Stimulated activated CD8-positive, alpha-beta memory T cell treated with anti-CD3 and anti-CD28 coated beads, Interleukin-2, amount 100 ng/mL, for 48 hours (primary cell): ENCODE data around the gene EPC2.
"Not testable (repeated sequence)": the region's sequence is repeated elsewhere in the genome, so short reads cannot be mapped to it uniquely, and the experiment has no call there.

Experiments used
- DNase-seq, 2 donors: peaks; one replicate each; pipeline ENCODE4 v3.0.0-alpha.2; 2020; ENCODE audit warnings: low read depth in 2 of 2

The EPC2 gene

DNA sequence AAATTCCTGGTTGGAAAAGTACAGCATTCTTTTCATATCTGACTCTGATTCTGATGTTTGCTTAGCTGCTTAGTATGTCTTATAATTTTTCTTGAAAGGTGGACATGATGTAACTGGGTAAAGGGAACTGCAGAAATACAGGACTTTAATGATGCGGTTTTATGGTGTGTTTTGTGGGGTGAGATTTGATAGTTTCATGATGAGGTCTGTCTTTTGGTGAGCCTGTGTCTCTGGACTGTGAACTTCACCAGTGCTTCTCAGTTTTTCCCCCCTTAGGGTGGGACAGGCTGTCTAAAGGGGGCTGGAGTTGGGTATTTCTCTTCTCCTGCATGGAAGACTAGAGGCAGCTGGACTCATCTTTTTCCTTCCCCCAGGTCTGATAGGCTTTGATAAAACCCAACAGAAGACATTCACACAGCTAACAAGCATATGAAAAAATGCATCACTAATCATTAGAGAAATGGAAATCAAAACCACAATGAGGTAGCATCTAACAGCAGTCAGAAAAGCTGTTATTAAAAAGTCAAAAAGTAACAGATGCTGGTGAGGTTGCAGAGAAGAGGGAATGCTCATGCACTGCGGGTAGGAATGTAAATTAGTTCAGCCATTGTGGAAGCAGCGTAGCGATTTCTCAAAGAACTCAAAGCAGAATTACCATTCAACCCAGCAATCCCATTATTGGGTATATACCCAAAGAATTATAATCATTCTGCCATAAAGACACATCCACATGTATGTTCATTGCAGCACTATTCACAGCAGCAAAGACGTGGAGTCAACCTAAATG, 77.6 kb downstream of the EPC2 start:
- DNase-seq, result no peak

DNA sequence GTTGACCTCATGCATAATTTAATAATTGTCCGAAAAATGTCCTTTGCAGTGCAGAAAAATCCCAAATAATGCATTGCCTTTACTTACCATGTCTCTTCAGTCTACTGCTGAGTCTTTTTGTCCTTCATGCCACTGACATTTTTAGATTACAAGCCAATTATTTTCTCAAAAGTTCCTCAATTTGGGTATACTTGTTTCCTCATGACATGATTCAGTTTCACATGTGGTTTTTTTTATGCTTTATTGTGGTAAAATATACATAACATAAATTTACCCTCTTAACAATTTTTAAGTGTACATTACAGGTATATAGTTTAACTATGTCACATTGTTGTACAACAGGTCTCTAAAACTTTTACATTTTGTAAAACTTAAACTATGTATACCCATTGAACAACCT, 81.0 kb downstream of the EPC2 start:
- DNase-seq, result no peak

DNA sequence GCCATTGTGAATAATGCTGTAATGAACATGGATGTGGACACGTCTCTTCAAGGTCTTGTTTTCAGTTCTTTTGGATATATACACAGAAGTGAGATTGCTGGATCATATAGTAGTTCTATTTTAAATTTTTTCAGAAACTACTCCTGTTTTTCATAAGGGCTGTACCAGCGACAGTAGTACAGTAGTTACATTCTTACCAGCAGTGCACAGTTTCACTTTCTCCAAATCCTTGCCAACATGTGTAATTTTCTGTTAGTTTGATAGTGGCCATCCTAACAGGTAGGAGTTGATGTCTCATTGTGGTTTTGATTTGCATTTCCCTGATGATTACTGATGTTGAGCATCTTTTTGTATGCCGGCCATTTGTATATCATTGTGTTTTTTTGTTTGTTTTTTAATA, 81.7 kb downstream of the EPC2 start:
- no peak for DNase-seq

DNA sequence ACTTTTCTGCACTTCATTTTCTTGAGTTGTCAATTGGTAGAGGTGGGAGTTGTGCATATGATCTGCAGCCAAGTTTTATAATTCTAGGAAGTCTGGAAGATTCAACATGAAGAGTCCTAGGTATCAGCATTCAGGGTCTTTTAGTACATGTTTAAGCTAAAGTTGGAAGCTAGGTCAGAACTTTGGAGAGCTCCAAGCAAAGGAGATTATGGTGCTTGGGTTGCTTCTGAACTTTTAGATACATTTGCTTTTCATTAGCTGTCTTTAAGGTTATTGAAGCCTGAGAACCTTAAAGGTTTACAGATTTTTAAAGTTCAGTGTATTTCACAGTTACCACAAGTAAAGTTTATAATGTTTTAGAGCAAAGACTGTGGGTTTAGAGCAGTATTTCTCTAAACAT, 85.5 kb downstream of the EPC2 start:
- DNase-seq, result no peak

DNA sequence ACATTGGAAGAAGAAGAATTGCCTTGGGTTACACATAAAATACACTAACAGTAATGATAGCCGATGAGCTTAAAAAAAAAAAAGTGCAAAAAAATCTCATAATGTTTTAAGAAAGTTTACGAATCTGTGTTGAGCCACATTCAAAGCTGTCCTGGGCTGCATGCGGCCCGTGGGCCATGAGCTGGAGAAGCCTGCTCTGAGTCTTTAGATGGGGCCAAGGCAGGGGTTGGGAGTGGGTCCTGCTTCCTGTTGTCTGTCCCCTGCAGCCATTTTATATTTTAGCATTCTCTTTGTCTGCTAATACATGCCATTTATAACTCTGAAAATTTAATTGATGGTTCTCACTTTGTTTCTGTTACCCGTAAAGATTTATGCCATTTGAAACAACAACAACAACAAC, 93.2 kb downstream of the EPC2 start:
- no peak for DNase-seq

DNA sequence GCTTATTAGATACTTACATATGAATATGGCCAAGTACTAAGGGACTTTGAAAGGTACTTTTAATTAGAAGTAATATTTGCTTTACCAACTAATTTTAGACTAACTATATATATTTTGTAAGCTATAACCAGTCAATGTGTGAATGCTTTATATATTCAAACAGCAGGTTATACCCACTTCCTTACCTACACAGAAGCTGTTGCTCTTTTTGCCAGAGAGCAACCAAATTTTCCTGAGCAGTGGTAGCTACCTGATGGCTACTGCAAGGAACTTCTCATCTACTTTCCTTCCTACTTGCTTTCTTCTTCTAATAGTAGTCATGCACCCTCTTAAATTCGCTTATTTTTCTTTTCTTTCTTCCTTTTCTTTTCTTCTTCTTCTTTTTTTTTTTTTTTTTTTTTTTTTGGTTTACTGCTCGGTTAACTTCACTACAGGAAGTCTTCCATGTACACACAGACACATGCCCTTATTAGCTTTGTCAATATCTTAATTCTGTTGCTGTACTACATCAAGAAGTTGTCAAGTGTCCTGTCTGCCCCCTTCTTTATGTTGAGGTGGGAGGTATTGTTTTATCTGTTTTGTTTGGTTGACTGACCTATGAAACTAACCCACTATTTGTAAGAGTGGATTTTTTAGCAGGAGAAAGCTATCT, 95.0 kb downstream of the EPC2 start:
- no peak for DNase-seq

DNA sequence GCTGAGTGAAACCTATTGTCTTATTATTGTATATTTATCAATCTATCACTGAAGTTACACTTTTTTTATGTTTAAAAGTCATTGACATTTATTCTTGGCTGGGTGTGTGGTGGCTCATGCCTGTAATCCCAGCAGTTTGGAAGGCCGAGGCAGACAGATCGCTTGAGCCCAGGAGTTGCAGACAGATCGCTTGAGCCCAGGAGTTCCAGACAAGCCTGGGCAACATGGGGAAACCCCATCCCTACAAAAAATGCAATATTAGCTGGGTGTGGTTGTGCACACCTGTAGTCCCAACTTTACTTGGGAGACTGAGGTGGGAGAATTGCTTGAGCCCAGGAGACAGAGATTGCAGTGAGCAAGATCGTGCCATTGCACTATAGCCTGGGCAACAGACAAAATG, 97.8 kb downstream of the EPC2 start:
- no peak for DNase-seq

DNA sequence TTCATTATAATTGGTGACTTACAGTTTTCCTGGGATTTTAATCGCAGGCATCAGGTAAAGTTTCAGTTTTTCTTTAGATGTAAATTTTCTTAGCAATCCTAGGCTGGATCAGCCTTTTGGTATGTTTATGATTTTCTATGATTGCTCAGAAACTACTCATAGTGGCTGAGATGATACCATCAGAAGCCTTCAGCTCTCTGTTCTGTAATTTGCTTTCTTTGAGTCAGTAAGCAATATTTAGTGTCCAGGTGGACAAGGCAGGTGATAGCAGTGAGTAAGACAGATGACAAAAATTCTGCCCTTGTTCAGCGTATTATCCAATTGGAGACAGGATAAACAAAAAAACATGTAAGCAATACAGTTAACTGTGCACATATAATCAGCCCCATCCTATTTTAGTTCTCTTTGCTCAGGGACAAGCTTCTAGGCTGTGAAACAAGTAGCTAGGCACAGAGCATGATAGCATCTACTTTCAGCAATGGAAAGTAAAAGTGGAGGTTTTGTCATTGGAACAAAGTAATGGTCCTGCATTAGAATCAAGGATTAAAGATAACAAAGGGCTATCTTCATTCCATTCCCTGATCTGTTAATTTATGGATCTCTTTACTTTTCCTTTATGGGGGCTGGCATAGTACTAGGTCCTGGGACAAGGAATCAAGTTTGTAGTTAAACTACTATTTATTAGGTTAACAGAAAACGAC, 100.8 kb downstream of the EPC2 start:
- DNase-seq, result no peak

DNA sequence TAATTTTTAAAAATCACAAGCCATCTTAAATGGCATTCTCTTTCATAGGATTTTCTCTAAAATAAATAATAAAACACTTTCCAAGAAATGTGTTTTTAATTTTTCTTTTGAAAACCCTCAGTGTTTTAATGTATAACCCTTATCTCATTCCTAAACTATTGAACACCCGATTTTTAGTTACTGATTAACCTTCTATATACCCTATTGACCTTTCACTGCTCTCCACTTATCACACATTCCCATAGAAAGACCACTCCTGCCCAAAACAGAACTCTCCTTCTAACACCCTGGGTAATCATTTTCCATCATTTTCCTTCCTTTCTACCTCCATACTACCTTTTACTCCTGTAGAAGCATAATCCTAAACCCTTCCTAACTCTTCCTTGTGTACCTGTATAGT, 102.4 kb downstream of the EPC2 start:
- DNase-seq, result no peak

DNA sequence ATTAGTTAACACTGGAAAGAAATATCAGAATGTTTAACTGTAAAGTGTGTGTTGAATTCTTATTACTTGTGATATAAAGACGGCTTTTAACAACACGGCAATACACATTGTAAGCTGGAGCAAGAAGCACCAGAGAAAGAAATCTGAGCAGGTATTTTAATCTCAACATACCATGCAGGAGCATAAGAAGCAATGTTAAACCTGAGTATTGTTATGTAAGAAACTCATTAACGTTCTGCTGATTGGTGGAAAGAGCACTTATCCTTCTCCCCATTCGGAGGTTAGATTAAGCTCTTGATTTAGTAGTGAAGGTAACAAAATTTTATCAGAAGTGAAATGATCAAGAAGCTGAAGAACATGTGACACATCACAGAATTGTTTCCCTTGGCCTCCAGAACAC, 107.4 kb downstream of the EPC2 start:
- no peak for DNase-seq

DNA sequence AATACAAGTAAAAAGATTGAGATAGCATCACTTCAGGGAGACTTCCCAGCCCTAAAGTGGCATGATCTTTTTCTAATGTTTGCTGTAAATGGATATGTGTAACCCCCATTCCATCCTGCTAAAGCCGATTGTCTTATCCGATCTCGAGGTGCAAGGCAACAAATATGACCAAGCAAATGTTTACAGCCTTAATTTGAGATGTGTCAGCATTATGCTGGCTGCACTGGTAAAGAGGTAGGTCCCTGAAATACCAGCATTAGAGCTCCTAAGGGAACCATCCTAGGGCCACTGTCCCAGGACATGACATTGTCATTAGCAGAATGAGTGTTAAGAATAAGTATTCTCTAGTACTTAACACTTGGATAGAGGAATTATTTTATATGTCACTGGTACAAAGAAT, 108.4 kb downstream of the EPC2 start:
- no peak for DNase-seq

DNA sequence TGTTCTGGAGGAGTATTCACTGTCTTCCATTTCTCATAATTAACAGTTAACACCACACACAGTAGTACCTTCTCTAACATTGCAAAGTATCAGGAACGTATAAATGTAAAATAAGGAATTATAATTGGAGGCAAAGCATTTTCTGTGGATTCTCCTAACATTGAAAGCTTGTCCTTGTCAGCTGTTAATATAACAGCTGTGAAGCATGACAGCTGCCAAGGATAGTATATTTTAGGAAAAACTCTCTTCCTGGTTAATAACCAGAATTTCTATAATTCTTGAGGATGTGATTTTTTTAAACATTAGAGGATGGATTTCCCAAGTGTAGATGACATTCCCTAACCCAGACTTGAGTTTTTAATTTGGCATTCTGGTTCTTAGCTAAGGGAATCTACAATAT, 110.3 kb downstream of the EPC2 start:
- DNase-seq, result no peak

DNA sequence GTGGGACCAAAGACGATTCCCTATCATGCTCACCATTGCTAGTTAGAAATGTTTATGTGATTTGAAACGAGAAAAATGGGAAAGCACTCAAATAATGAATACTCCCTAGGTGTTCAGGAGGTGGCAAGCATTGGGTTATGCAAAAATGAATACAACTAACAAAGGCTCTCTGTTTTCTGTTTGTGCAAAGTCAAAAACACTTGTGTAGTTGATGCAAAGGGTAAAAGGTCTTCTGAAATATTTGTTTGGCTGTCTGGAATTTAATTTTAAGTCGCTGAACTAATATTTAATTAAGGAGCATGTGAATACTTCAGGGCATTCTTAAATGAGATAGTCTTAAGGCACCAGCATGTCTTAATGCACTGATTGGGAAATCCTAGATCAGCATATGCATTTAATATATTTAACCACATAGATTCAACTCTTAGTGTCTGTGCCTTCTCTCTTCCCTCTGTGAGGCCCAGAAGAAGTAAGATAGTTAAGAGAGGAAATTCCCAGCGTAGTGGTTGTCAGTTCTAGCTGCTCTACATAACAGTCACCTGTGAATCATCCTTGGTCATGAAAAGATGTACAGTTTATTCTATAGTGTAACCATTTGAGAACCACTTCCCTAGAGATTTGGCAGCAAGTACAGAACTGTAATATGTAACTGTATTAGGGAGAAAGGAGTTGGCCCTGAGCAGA, 111.9 kb downstream of the EPC2 start:
- no peak for DNase-seq

DNA sequence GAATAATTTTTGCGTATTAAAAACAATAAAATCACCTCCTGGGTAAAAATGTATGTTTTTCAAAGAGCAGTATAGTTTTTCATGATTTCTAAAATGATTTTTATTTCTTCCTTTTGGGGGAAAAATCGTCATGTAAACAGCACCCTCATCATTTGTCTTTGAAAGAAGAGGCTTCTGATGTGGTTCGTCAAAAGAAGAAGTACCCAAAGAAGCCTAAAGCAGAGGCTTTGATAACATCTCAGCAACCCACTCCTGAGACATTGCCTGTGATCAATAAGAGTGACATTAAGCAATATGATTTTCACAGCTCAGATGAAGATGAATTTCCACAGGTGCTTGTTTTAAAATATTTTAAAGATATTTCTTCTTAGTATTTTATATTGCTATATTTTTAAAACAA, 120.3 kb downstream of the EPC2 start:
- DNase-seq, result no peak

DNA sequence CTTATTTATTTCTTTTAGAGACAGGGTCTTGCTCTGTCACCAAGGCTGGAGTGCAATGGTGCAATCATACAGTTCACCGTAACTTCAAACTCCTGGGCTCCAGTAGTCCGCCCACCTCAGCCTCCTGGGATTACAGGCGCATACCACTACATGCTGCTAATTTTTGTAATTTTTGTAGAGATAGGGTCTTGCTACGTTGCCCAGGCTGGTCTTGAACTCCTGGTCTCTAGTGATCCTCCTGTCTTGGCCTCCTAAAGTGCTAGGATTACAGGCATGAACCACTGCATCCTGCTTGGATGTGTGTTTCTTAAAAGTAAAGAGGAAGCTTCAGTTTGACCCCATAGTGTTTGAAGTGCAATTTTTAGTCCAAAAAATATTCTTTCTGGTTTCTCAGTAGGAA, 125.5 kb downstream of the EPC2 start:
- no peak for DNase-seq

DNA sequence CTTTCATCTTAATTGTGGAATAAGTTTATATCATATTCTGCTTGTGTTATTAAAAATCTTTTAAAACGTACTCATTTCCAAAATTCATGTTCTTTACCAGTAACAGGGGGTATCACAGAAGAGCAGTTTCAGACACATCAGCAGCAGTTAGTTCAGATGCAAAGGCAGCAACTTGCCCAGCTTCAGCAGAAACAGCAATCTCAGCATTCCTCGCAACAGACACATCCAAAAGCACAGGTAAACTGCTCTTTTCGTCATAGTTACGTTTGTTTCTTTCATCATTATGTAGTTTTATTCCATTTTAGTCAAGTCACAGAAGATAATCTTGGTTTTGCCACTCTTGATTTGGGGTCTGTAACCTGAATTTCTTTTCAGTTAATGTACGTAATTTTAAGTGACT, 137.0 kb downstream of the EPC2 start:
- no peak for DNase-seq

DNA sequence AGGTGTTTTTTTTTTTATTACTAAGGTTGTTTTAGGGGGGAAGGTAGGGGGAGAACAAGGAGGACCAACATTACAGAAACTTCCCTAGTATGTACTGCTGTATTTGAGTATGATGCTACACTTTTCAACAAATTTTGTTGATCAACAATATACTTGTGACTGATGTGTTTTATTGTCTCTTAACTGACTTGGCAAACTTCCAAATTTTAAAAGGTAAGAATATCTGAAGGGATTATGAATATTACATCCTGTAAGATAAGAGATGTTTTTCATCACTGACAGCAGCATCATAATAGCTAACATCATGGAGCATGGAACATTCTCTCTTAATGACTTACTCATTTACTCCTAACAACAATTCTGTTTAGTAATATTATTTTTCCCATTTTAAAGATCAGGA, 144.5 kb downstream of the EPC2 start:
- DNase-seq, result no peak

DNA sequence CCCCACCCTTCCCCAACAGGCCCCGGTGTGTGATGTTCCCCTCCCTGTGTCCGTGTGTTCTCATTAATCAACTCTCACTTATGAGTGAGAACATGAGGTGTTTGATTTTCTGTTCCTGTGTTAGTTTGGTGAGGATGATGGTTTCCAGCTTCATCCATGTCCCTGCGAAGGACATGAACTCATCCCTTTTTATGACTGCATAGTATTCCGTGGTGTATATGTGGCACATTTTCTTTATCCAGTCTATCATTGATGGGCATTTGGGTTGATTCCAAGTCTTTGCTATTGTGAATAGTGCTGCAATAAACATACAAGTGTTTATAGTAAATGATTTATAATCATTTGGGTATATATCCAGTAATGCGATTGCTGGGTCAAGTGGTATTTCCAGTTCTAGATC, 145.6 kb downstream of the EPC2 start:
- not testable (repeated sequence) for DNase-seq

DNA sequence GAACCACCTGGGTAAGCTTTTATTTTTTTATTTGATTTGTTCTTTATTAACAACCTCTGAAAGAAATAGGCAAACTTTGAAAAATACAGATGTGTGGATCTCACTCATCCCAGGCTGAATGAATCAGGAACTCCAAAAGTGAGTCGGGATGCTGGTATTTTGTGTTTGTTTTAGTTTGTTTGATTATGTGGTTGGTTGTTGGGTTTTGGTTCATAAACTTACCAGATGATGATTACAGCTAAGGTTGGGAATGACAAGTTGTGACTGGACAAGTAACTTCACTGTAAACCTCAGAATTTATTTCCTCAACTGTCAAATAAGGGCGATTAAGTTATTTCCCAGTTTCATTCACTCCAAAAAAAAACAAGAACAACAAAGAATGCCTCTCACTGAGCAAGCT, 150.0 kb downstream of the EPC2 start:
- no peak for DNase-seq

DNA sequence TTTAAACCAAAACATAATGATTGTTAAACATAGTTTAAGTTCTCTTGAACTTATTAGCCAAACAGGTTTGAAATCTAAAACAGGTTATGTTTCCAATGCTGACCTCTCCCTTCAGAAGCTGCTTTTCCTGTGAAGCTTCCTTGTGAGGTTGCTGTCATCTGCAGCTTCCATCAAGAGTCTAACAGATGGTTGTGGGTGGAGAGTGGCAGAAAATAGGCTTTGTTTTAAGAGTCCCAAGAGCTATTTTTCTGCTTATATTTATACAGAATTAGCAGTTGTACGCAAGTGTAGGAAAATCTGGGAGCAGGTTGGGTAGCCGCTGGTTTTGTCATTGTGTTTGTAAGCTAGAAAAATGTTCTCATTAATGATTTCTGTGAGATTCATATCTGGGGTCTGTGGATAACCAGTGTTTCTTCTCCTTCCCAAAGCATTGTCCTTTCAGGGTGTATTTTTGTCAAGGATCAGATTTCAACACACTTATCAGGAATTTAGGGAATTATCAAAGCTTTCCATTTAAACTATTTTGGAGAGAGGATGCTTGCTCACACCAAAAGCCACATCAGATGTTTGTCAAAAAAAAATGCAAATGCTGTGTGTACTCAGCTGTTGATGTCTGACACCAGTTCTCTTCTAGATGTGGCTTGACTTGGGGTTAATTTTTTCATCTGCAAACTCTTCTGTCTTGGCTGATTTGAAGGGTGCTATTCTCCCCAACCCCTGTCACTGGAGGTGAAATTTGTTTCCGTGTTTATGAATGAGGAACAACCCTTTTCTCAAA, 152.4 kb downstream of the EPC2 start:
- DNase-seq, result no peak

DNA sequence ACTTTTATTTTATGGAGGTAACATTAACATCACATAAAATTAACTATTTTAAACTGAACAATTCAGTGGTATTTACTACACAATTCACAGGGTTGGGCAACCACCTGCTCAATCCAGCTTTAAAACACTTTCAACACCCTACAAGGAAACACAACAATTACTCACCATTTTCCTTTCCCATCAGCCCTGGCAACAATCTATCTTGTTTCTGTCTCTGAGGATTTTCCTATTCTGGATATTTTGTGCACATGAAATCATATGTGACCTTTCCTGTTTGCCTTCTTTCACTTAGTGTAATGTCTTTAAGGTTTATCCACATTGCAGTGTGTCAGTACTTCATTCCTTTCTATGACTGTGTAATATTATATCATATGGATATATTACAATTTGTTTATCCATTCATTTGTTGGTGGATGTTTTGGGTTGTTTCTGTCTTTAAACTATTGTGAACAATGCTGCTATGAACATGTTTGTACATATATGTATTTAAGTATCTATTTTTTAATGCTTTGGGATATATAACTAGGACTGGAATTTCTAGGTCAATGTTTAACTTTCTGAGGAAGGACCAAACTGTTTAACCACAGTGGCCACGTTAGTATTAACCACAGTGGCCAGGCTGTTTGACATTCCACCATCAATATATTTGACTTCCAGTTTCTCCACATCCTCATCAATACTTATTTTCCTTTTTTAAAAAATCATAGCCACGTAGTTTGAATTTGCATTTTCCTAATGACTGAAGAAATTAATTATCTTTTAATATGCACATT, 158.1 kb downstream of the EPC2 start:
- DNase-seq, result no peak
